WI38 (cell line): ENCODE measurements around the gene KATNB1.

ENCODE experiments used
- H3K4me3 ChIP-seq: 2 replicates; pipeline ENCODE4 v1.5.1; 2011; ENCODE audit warnings: low read depth, mild to moderate bottlenecking, control low read depth, low read length
- CTCF ChIP-seq: IDR thresholded peaks from 2 replicates; pipeline ENCODE4 v1.5.1; 2012; ENCODE audit warnings: low read depth, mild to moderate bottlenecking, control low read depth, low read length

KATNB1 gene

GRCh38 chr16:57785385-57785784, 49.8 kb downstream of the KATNB1 start:
- no peak for TF ChIP-seq CTCF
- no peak overlapping the region for H3K4me3 ChIP-seq

DNA sequence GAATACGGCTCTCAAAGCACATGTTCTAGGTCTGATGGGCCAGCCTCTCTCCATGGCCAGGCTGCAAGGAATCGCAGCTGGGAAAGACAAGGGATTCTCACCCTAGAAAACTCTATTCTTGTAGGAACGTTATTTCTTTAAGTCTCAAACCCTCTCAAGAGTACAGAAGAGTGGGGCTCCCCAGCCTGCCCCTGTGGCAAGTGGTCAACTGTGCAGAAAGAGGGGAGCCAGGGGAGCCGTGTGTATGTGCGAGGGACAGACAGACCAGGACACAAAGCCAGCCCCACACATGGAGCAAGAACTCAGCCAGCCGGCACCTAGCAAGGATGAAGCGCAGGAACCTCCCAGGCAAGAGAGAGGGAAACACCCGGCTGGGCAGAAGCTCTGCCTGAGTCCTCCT, 50.4 kb downstream of the KATNB1 start:
- no peak for TF ChIP-seq CTCF
- no peak overlapping the region for H3K4me3 ChIP-seq

- no peak for TF ChIP-seq CTCF
- no peak overlapping the region for H3K4me3 ChIP-seq
Measured at GRCh38 chr16:57786632-57787518, 51.3 kb downstream of the KATNB1 start.

- no peak for TF ChIP-seq CTCF
- H3K4me3 ChIP-seq: no peak overlapping the region
Measured at GRCh38 chr16:57787519-57787905, 51.9 kb downstream of the KATNB1 start.

GRCh38 chr16:57788252-57788841, 52.8 kb downstream of the KATNB1 start:
- TF ChIP-seq CTCF: no peak
- no peak overlapping the region for H3K4me3 ChIP-seq

DNA sequence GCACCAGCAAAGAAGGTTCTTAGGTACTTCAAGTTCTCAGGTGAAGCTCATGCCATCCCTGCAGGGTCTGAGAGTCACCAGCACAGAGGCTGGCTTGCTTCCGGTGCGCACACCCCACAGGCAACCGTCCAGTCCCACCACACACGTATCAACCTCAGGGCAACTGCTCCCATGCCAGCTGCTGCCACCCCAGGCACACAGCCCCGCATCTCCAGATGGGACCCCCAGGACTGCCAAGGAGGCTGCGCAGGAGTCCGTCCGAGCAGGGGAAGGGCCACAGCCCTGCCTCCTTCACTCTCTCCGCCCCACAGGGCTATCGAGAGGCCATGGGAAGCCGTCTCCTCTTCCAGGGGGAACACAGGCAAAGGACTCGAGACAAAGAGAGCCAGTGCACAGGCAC, 53.4 kb downstream of the KATNB1 start:
- TF ChIP-seq CTCF: no peak
- H3K4me3 ChIP-seq: no peak overlapping the region

GRCh38 chr16:57791195-57791892, 55.8 kb downstream of the KATNB1 start:
- no peak overlapping the region for H3K4me3 ChIP-seq
- TF ChIP-seq CTCF: no peak
